GM19324 (cell line): Measurements from ENCODE around the gene LSM2.
"Not testable (repeated sequence)": the region's sequence is repeated elsewhere in the genome, so short reads cannot be mapped to it uniquely, and the experiment has no call there.

Experiments
- ATAC-seq: cut with Tn5 transposase; IDR thresholded peaks from one replicate; pipeline ENCODE4 v1.9.1; 2021; ENCODE audit warnings: mild to moderate bottlenecking, moderate library complexity; ENCODE audit not compliant: unreplicated experiment, low FRiP score

The LSM2 gene

DNA sequence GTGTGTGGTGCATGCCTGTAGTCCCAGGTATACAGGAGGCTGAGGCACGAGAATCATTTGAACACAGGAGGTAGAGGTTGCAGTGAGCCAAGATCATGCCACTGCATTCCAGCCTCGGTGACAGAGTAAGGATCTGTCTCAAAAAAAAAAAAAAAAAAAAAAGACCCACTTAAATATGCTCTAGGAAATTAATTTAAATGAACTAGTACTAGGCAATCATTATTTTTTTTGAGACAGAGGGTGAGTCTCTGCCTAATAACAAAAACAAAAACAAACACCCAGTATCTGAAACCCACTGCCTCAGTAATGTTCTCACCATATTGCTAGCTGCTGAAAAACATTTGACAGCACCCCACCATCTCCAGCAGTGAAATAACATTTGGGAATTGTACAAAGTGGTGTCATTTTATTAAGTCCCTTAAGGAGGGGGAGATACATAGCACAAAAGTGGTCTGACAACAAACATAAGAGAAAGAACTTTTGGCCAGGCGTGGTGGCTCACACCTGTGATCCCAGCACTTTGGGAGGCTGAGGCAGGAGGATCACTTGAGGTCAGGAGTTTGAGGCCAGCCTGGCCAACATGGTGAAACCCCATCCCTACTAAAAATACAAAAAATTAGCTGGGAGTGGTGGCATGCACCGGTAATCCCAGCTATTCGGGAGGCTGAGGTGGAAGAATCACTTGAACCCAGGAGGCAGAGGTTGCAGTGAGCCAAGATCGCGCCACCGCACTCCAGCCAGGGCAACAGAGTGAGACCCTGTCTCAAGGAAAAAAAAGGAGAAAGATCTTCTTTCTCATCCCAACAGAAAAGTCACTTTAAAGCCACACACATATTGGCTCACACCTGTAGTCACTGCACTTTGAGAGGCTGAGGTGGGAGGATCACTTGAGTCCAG lies 5.5 kb downstream of the LSM2 start:
- ATAC-seq = not testable (repeated sequence)

GRCh38 chr6:31799781-31800180 lies 7.0 kb downstream of the LSM2 start:
- ATAC-seq = no peak

DNA sequence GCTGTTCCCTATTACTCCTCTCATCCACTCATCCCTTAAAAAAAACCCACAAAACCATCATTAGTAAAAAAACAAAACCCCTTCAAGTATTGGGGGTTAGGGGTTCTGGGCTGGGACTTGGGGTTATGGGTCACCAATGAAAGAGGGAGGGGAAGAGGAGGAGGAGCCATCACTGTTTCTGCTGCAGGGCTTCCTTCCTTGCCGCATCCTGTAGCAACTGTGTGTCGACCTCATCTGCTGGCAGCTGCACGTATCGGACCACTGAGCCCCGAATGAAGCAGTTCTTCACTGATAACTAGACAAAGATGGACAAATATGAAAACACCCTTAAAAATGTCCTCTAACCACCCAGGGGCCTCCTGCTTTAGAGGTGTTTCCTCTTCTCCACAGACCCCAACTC lies 9.2 kb downstream of the LSM2 start:
- no peak for ATAC-seq

GRCh38 chr6:31796993-31797385 lies 9.8 kb downstream of the LSM2 start:
- ATAC-seq = no peak

DNA sequence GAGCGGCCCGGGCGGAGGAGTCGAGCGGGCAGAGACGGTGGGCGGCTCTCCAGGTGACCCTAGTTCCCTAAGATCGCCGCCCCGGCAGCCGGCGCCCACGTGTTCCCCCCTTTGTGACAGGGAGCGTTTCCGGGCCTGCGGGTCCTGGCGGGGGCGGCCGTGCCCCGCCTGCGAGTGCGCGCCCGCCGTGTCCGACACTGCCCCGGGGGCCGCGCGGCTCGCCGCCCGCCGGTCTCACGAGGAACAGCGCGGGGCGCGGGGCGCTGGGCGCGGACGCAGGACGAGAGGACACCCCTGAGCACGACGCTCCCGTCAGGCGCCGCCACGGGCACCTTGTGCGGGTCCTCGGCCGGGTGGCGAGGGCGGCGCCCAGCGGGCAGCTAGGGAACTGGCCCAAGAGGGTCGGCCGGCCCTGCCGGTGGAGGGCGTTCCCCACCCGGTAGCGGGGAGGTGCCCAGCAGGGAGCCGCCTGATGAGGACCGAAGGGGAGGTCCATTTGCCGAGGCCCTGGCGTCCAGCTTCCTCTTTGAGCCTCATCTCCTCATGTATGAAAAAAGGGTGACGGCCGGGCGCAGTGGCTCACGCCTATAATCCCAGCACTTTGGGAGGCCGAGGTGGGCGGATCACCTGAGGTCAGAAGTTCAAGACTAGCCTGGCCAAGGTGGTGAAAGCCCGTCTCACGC lies 11.0 kb downstream of the LSM2 start, which contains the start of gene VARS1:
Gene VARS1 (minus strand): TSS at position 137 of the 683 bp plus-strand sequence. CDS start 535 bp downstream, outside the sequence.
- ATAC-seq = peak; percentile 84

DNA sequence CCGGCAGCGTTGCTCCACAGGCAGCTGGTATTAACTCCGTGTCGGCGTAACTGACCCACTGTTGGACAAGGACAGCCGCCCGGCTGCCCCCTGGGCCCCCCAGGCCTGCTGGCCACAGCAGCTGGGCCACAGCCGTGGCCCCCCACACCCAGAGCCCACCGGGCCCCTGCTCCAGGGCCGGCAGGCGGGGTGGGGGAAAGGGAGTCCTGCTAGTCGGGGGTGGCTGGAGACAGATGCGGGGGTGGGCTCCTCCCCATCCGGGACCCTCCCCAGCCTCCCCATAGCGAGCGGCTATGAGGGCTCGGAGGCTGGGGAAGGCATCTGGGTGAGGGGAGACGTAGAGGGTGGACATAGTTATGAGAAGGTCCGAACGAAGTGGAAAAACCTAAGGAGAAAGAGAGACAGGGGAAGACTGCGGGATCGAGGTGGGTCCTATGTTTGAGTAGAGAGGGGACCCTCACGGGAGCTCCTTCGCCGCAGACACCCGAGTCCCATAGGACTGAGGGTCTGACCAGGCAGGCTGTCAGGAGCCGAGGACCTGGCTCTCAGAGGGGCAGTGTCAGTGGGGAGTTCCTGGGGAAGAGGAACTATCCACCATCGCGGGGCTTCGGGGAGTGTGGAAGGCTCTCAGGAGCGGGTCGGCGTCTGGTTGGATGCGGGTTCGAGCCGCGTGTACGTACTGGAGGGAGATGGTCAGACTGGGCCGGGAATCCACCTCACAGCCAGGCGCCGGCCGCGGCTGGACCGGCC lies 11.7 kb downstream of the LSM2 start:
- ATAC-seq = no peak

GRCh38 chr6:31794294-31794865 lies 12.4 kb downstream of the LSM2 start:
- ATAC-seq = no peak

- not testable (repeated sequence) for ATAC-seq
Observed at GRCh38 chr6:31793927-31794245, 12.9 kb downstream of the LSM2 start.

DNA sequence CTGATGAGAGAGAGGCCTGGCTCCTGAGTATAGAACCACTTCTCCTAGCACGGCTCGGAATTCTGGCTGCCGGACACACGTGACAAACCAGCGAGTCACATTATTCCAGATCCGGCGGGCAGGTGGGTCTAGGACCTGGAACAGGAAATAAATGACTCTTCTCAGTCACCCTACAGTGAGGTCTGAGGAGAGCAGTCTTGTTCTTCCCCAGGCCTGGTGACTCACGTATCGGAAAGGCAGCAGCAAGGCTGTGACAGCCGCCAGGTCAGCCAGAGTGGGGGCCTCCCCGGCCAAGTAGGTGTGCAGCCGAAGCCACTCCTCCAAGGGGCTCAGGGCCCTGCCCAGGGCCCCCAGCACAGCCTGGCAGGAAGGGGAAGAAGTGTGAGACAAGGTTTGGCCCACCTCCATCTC lies 14.0 kb downstream of the LSM2 start:
- no peak for ATAC-seq

DNA sequence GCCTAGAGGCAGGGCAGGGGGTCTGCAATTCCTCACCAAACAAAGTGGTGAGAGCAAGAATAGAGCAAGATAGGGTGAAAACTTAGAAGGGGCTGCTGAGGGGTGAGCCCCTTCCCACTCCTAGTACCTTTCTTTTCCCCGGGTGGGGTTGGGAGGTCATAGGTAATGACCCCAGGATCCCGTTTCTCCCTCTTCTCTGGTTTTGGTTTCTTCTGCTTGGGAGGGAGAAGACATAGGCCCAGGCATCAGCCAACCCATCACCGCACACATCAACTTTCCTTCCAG lies 14.7 kb downstream of the LSM2 start:
- ATAC-seq = no peak

DNA sequence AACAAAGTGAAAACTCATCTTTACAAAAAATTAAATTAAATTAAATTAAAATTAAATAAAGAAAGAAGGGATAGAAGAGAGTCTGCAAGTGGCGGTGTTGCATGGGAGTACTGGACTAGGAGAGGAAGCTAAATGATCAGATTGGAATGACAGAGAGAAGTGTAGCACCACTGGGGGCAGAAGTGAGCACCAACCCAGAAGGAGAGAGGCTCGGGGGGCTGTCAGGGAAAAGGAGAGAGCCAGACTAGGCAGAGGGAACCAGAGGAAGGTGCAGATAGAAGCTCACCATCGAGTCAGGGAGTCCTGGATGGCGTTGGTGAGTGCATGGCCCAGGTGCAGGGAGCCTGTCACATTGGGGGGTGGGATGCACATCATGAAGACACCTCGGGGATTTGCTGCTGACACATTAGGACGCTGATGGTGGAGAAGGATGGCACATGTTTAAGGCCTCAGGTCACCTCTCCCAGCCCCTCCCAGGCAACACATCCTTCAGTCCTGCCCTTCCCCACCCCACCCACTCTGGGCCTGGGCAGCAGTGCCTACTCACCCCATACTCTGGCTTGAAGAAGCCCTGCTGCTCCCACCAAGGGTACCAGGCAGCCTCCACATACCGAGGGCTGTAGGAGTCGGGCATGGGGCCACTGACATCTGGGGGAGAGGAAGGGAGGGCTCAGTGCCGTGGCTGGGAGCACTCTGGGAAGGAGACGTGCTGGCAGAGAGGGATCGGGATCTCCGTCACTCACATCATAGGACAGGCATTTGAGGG lies 15.3 kb downstream of the LSM2 start:
- no peak for ATAC-seq

DNA sequence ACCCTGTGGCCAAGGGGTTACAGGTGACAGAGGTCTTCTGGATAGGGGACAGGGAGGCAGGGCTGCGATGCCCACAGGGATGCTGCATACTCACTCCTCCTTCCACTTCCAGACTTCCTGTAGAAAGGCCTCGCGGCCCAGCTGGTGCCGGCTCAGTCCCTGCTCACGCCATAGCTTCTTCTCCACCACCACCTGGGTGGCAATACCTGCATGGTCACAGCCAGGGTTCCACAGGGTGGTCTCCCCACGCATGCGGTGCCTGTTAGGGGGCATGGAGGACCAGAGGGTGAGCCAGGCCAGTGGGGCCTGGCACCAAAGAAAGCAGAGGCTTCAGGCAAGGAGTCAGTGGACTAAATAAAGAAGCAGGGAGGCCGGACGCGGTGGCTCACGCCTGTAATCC lies 21.3 kb downstream of the LSM2 start:
- ATAC-seq = no peak

GRCh38 chr6:31784098-31784925 lies 22.5 kb downstream of the LSM2 start:
- no peak for ATAC-seq

- no peak for ATAC-seq
Observed at GRCh38 chr6:31782126-31782855, 24.5 kb downstream of the LSM2 start.

DNA sequence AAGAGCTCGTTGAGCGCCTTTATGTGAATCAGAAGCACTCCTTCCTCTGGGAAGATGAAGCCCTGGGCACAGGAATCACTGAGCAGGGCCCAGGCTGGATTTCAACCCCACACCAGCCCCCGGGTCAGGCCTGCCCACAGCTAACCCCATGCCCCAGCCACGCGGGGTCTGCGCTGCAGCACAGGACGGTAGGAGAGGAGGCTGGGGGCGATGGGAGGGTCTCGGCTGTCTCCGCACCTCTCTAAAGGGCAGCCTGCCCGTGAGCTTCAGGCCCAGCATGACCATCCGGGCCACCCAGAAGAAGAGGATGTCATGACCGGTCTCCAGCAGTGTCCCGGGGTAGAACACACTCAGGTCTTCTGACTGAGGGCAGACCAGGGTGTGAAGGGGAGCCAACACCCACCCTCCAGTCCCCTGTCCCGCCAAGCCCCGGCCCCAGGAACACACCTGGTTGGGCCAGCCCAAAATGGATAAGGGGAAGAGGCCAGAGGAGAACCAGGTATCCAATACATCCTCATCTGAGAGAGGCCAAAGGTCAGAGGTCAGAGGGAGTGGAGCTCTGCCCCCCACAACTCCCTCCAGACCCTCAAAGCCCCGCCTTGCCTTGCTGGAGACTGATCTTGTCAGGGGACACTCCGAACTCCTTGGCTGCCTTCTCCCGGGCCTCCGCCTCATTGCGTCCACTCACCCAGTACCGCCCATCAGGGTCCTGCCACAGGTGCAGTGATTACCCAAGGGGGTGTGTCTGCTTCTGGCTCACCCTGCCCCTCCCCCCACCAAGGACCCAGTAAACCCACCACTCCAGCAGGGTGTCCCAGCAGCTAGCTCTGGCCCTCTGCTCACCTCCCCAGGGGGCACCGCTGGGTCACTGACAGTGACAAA lies 25.3 kb downstream of the LSM2 start:
- ATAC-seq = no peak

- ATAC-seq = no peak
Observed at GRCh38 chr6:31780507-31781243, 26.1 kb downstream of the LSM2 start.

DNA sequence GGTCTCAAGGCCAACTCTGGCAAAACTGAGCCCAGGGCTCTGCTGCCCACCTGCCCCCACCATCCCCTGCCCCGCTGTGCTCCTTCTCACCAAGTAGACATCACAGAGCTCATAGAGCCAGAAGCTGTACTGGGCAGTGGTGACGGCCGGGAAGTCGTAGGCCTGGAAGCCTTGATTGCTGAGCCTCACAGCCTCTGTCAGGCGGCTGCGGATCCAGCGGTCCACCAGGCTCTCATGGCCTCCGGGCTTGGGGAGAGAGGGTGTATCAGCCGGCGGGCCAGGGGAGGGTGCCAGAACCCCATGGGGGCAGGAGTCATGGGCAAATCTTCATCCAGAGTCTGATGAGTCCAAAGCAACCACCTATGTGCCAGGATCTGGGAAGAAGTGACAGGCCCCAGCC lies 26.9 kb downstream of the LSM2 start:
- ATAC-seq = no peak
